Vein endothelial cell (primary cell): ENCODE results near the gene TLR8. TPM values are rescaled to one million over a fixed set of nuclear protein-coding genes. Genes with fewer than 3 reads are reported as not detected.

Experiments
- total RNA-seq: library from RNA; depleted of rRNA; stranded (reverse); fragments of >200 nt; gene quantifications from 2 replicates; pipeline ENCODE4 v1.2.3, GENCODE V29; 2012

TLR8 gene
- total RNA-seq, result not detected in 2 replicates

DNA sequence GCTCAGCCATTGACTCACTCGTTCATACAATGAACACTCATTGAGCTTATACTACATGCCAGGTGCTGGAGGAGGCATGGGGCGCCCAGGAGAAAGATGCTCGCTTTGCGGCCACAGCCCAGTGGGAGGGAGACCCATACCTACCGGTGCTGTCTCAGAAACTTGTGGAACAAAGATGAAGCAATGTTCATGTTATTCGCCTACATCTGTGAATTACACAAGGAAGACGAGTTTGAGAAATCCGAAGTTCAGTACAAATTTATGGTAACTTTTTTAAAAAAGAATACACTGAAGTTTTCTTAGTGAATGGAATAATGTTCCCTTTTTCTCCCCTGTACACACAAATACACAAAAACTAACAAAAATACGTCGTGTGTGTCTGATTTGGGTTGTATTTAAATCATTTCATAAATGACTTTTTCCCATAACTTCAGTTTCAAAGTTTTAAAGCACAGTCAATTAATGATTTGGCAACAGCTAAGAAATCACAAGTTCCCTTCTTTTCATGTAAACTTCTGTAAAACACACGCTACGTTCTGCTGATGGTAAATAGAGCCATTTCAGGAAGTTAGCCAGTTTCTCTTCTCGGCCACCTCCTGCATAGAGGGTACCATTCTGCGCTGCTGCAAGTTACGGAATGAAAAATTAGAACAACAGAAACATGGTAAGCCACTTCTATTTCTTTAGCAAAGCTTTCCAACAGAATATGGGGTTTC lies at the start of gene TLR8:
Gene TLR8 (plus strand): TSS at position 575 of the 716 bp plus-strand sequence. CDS start 87 bp downstream, at position 662.

DNA sequence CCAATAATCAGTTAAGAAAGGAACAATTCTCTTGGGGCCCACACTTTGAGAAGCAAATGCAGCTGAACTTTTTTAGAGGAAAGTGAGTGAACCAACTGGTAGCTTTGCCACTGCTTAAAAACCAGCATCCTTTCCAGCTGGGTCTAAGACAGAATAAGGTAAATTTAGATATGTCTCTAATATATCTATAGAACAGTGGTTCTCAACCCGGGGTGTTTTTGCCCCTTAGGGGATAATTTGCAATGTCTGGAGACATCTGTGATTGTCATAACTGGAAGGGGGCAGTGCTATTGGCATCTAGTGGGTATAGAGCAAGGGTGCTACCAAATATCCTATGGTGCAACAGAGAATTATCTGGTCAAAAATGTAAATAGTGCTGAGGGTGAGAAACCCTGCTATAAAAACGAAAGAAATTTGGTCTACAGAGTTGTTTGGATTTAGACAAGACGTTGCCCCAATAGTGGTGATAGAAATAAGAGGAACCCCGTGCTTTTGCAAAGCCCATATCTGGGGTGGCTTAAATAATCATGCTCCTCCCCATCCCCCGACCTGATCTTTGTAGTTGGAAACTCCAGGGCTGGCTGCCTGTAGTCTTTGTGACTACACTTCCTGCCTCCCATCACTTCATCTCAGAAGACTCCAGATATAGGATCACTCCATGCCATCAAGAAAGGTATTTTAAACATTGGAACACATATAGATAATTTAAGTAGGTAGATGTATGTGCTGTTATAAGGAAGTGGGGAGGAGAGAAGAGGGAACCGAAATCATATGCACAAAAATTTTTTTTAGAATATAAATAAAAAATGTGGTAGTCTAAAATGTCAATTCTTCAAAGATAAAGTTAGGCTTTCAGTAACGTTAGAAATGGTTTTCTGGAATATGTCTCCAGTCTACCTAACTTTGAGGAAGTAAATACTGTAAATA lies 39.7 kb upstream of the TLR8 start, which contains the start of gene TLR7:
Gene TLR7 (plus strand): TSS at position 622 of the 927 bp plus-strand sequence. CDS start 507 bp downstream, outside the sequence.

Other genes with a start within 250 kb of the TLR8 start
- gene PRPS2, start 115.2 kb upstream of the TLR8 start, total RNA-seq, result 18.6 and 26.9 TPM in 2 replicates
- gene TLR7, start 39.5 kb upstream of the TLR8 start, total RNA-seq, result not detected in 2 replicates
- gene TMSB4X, start 68.5 kb downstream of the TLR8 start, total RNA-seq, result 6,448 and 9,042 TPM in 2 replicates
- gene FAM9C, start 138.0 kb downstream of the TLR8 start, total RNA-seq, result 18.0 TPM in 1 of 2 replicates, not detected in the other